T-helper 17 cell (primary cell): Measurements from ENCODE around the gene MAP3K4. TPM values are rescaled to one million over a fixed set of nuclear protein-coding genes. Genes with fewer than 3 reads are reported as not detected.
A peak's percentile ranks its signal among the peaks of the same experiment; 100 is the strongest.

ENCODE experiments used
- ATAC-seq: fragments of 150-1000 bp; cut with Tn5 transposase; 2 replicates; pipeline ENCODE4 v1.10.0; 2021; ENCODE audit warnings: mild to moderate bottlenecking, moderate library complexity
- DNase-seq, 3 donors: peaks; one replicate each; pipeline versions ENCODE4 v3.0.0 to v3.0.0-alpha.2; 2020 to 2021
- H3K9me3 ChIP-seq: one replicate; pipeline ENCODE4 v1.7.0; 2013; ENCODE audit warnings: low read length, mild to moderate bottlenecking; ENCODE audit not compliant: control insufficient read depth, poor library complexity, severe bottlenecking
- H3K27ac Mint-ChIP-seq: one replicate; pipeline ENCODE4 v1.8.0; 2022; ENCODE audit warnings: mild to moderate bottlenecking, moderate library complexity, mixed read lengths
- H3K27me3 Mint-ChIP-seq: one replicate; pipeline ENCODE4 v1.8.0; 2022; ENCODE audit warnings: mixed read lengths
- H3K36me3 Mint-ChIP-seq: one replicate; pipeline ENCODE4 v1.8.0; 2022; ENCODE audit warnings: low read depth, mixed read lengths
- H3K4me1 Mint-ChIP-seq: one replicate; pipeline ENCODE4 v1.8.0; 2022; ENCODE audit warnings: mild to moderate bottlenecking, mixed read lengths
- H3K4me3 Mint-ChIP-seq: one replicate; pipeline ENCODE4 v1.8.0; 2022; ENCODE audit warnings: mild to moderate bottlenecking, moderate library complexity, mixed read lengths
- total RNA-seq, 4 donors: library from RNA in 2 of 4; stranded (reverse) in 2 of 4; gene quantifications; one replicate each; pipeline ENCODE4 v1.2.3 and lab custom pipeline; 2022 to 2026

MAP3K4 gene
- 100 to 1,000 TPM; 173 to 188 TPM for total RNA-seq
- total RNA-seq (lab: John Stamatoyannopoulos, UW), result 165 to 218 reads per million in 2 donors

DNA sequence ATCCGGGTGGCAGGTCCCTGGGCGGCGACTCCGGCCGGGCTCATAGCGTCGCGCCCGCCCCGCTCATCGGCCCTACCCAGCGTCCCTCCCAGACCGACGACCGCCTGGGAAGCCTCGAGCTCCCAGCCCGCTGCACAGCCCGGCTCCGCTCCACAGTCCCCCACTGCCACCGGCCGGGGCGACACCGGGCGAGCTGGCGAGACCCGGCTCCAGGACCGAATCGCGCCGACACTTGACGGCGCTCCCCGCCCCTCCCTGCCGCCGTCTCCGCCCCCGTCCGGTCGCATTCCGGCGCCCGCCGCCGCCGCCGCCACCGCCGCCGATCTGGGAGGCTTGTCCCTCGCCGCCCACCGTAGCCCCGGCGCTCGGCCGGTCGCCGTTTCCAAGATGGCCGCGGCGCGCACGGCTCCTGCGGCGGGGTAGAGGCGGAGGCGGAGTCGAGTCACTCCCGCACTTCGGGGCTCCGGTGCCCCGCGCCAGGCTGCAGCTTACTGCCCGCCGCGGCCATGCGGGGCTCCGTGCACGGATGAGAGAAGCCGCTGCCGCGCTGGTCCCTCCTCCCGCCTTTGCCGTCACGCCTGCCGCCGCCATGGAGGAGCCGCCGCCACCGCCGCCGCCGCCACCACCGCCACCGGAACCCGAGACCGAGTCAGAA is at the start of gene MAP3K4:
Gene MAP3K4, plus strand, starts transcription at position 364 of the 655 bp plus-strand sequence. Its CDS starts 163 bp downstream, at position 527.
- H3K27ac Mint-ChIP-seq, result peak within 1 kb of the TSS; percentile 97

GRCh38 chr6:160943997-160944396 is 47.6 kb upstream of the MAP3K4 start:
- H3K9me3 ChIP-seq, result no peaks in the 10 kb centered on the region
- no peak overlapping the region for H3K27ac Mint-ChIP-seq
- H3K4me1 Mint-ChIP-seq, result no peaks in the 10 kb centered on the region
- H3K27me3 Mint-ChIP-seq, result peaks cover 8% of the 10 kb centered on the region
- no peak overlapping the region for H3K4me3 Mint-ChIP-seq
- DNase-seq (no peak), ATAC-seq (no peak)
- peaks cover 3% of the 10 kb centered on the region for H3K36me3 Mint-ChIP-seq

More for the DNA sequence above, at the start of gene MAP3K4:
- Mint-ChIP-seq H3K4me1 (peaks cover 33% of the 10 kb centered on the region), H3K36me3 (no peaks in the 10 kb centered on the region), H3K4me3 (peak within 1 kb of the TSS; percentile 99), H3K27me3 (no peaks in the 10 kb centered on the region)
- H3K9me3 ChIP-seq, result no peaks in the 10 kb centered on the region
- ATAC-seq (peak; percentile 72), DNase-seq (peak; percentile 77 to 81 (median 81))

DNA sequence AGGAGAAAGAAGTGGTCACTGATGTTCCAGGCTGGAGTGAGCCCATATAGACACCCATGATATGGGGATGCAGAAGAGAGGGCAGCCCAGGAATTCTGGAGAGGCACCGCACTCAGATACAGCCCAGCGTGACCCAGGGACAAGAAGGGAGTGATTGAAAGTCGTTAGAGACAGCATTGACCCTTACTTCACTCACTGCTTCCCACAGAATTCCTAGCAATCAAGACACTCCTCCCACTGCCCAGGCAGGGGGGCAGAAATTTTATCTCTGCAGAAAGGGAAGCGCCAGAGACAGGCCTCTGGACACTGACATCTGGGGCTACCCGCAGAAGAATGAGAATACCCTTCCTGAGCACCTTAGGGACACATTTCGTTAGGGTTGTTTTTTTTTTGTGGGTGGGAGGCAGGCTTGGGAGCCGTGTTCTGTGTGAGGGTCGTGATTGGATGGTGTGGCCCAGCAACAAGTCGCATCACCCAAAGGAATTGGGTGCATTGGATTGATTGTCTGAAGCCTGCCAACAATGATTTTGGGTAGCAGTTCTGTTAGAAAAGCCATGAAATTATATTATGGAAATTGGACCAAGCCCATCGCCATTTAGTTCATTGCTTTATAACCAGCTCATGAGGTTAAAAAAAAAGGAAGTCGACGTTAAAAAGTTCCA is 45.9 kb upstream of the MAP3K4 start:
- Mint-ChIP-seq H3K27ac (no peak overlapping the region), H3K27me3 (peaks cover 9% of the 10 kb centered on the region), H3K36me3 (no peaks in the 10 kb centered on the region), H3K4me1 (no peaks in the 10 kb centered on the region), H3K4me3 (no peak overlapping the region)
- no peaks in the 10 kb centered on the region for H3K9me3 ChIP-seq
- DNase-seq, result no peak
- ATAC-seq, result no peak

GRCh38 chr6:160949531-160949930 is 42.0 kb upstream of the MAP3K4 start:
- H3K9me3 ChIP-seq, result no peaks in the 10 kb centered on the region
- ATAC-seq, result no peak
- Mint-ChIP-seq H3K4me3 (no peak overlapping the region), H3K27ac (no peak overlapping the region), H3K27me3 (peaks cover 31% of the 10 kb centered on the region), H3K36me3 (peaks cover 2% of the 10 kb centered on the region), H3K4me1 (no peaks in the 10 kb centered on the region)
- no peak for DNase-seq

GRCh38 chr6:160950507-160950906 is 41.1 kb upstream of the MAP3K4 start:
- no peak for ATAC-seq
- H3K4me1 Mint-ChIP-seq, result no peaks in the 10 kb centered on the region
- H3K36me3 Mint-ChIP-seq, result peaks cover 3% of the 10 kb centered on the region
- no peak for DNase-seq
- H3K27me3 Mint-ChIP-seq, result peaks cover 34% of the 10 kb centered on the region
- H3K27ac Mint-ChIP-seq, result no peak overlapping the region
- H3K9me3 ChIP-seq, result no peaks in the 10 kb centered on the region
- H3K4me3 Mint-ChIP-seq, result no peak overlapping the region

DNA sequence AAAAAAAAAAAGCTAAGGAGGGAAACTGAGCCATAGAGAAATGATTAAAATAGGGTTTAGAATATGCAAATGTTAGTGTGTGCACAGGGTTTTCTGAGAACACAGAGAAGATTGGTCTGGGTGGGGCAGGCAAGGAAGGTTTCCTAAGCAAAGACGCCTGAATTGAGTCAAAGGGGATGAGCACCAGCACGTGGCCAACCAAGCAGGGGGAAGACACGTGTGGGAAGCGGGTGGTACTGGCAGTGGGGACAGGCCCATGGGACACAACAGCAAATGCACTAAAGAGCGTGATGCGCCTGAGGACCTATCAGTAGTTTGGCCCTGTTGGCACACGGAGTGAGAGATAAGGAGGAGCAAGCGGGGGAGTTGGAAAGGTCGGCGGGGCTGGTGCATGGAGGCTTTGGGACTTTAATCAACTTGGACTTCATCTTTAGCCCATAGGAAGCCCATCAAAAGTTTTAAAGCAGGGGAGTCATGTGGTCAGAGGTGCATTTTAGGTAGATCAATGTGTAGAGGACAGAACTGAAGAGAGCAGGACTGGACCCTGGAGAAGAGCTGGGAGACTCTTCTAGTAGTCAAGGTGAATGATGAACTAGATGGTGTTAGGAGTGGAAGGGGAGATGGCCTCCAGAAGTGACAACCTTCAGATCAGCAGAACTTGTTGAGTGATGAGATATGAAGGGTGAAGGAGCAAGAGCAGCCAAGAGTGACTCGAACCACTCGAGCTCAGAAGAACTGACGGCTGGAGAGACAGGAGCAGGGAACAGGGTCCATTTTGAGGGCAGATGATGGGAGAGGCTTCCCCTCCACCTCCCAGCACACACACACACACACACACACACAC is 40.2 kb upstream of the MAP3K4 start:
- Mint-ChIP-seq H3K36me3 (peaks cover 3% of the 10 kb centered on the region), H3K4me1 (no peaks in the 10 kb centered on the region), H3K4me3 (no peak overlapping the region), H3K27me3 (peaks cover 41% of the 10 kb centered on the region), H3K27ac (no peak overlapping the region)
- no peaks in the 10 kb centered on the region for H3K9me3 ChIP-seq
- no peak for DNase-seq
- no peak for ATAC-seq

GRCh38 chr6:160952633-160953281 is 38.8 kb upstream of the MAP3K4 start:
- peaks cover 39% of the 10 kb centered on the region for H3K27me3 Mint-ChIP-seq

GRCh38 chr6:160955508-160956295 is 35.9 kb upstream of the MAP3K4 start:
- Mint-ChIP-seq H3K36me3 (peaks cover 5% of the 10 kb centered on the region), H3K27me3 (peaks cover 38% of the 10 kb centered on the region), H3K4me3 (no peak overlapping the region), H3K27ac (no peak overlapping the region), H3K4me1 (peaks cover 4% of the 10 kb centered on the region)
- no peaks in the 10 kb centered on the region for H3K9me3 ChIP-seq
- ATAC-seq (no peak), DNase-seq (no peak)

More at GRCh38 chr6:160952633-160953281, 38.8 kb upstream of the MAP3K4 start:
- H3K36me3 Mint-ChIP-seq, result peaks cover 3% of the 10 kb centered on the region
- H3K27ac Mint-ChIP-seq, result no peak overlapping the region
- ATAC-seq (no peak), DNase-seq (no peak)
- no peaks in the 10 kb centered on the region for H3K9me3 ChIP-seq
- H3K4me1 Mint-ChIP-seq, result peaks cover 4% of the 10 kb centered on the region
- H3K4me3 Mint-ChIP-seq, result no peak overlapping the region

GRCh38 chr6:160956300-160957035 is 35.1 kb upstream of the MAP3K4 start:
- ATAC-seq, result no peak
- no peaks in the 10 kb centered on the region for H3K9me3 ChIP-seq
- DNase-seq, result no peak
- Mint-ChIP-seq H3K36me3 (peaks cover 5% of the 10 kb centered on the region), H3K27me3 (peaks cover 30% of the 10 kb centered on the region), H3K4me1 (peaks cover 4% of the 10 kb centered on the region), H3K4me3 (no peak overlapping the region), H3K27ac (no peak overlapping the region)

- DNase-seq, result no peak
- H3K9me3 ChIP-seq, result no peaks in the 10 kb centered on the region
- ATAC-seq, result no peak
- Mint-ChIP-seq H3K36me3 (peaks cover 2% of the 10 kb centered on the region), H3K4me1 (peaks cover 4% of the 10 kb centered on the region), H3K27ac (no peak overlapping the region), H3K27me3 (peaks cover 16% of the 10 kb centered on the region), H3K4me3 (no peak overlapping the region)
Measured at GRCh38 chr6:160959726-160960435, 31.7 kb upstream of the MAP3K4 start.

DNA sequence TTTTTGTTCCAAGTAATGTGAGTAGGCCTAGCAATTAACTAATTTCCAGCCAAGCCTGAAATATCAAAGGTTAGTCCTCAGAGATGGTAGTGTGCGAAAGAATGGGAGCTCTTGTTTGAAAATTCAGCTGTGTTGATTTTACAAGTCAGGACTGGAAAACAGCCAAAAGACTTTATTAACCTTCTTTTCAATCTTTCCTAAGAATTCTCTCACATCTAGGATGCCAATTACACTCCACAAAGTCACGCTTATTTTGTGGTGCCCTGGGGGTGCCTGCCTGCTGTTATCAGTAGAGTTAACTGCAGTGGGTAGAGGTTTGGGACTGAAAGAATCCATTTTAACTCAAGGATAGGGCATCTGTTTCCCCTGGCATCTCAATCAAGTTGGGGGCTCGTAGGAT is 30.7 kb upstream of the MAP3K4 start:
- Mint-ChIP-seq H3K27me3 (peaks cover 15% of the 10 kb centered on the region), H3K4me1 (peaks cover 4% of the 10 kb centered on the region), H3K4me3 (no peak overlapping the region), H3K36me3 (peaks cover 2% of the 10 kb centered on the region), H3K27ac (no peak overlapping the region)
- DNase-seq (no peak), ATAC-seq (no peak)
- no peaks in the 10 kb centered on the region for H3K9me3 ChIP-seq
